PC-9 (cell line): ENCODE results near the gene FAM83D. TPM values are rescaled to one million over a fixed set of nuclear protein-coding genes. Genes with fewer than 3 reads are reported as not detected.
A peak's percentile ranks its signal among the peaks of the same experiment; 100 is the strongest.

ENCODE experiments used
- BruUV-seq: library from RNA; stranded (reverse); fragments of 400-500 nt; replicated peaks from 2 replicates; lab custom pipeline; 2021; lab: Mats Ljungman, UMichigan
- CTCF ChIA-PET: fragments of 300-600 bp; sonication (Branson Sonifier 250); formaldehyde crosslinking; loops from one replicate; lab custom pipeline; 2022; ENCODE audit warnings: antibody characterized with exemption; lab: Charles Lee
- POLR2A ChIA-PET: fragments of 300-600 bp; sonication (Branson Sonifier 250); formaldehyde crosslinking; loops from one replicate; lab custom pipeline; 2022; ENCODE audit warnings: antibody characterized with exemption; ENCODE audit not compliant: unreplicated experiment; lab: Charles Lee
- DNase-seq, 2 experiments: peaks; one replicate each; pipeline versions ENCODE4 v3.0.0 to v3.0.0-alpha.2; 2015 to 2022; ENCODE audit warnings: mixed read lengths in 1 of 2
- H2AFZ ChIP-seq: fragments of 200-600 bp; sonication (generic); 2 replicates; pipeline ENCODE4 v1.8.1; 2017; ENCODE audit warnings: antibody characterized with exemption
- H3F3A ChIP-seq: fragments of 200-600 bp; sonication (generic); 2 replicates; pipeline ENCODE4 v1.8.1; 2017; ENCODE audit warnings: antibody characterized with exemption, mild to moderate bottlenecking, low read depth; ENCODE audit not compliant: insufficient read depth
- H3K27ac ChIP-seq: fragments of 200-600 bp; sonication (generic); 2 replicates; pipeline ENCODE4 v1.6.1; 2016; ENCODE audit warnings: mixed run types
- H3K27me3 ChIP-seq: fragments of 200-600 bp; sonication (generic); 2 replicates; pipeline ENCODE4 v1.6.1; 2016; ENCODE audit warnings: low read depth, mixed run types; ENCODE audit not compliant: insufficient read depth
- H3K36me3 ChIP-seq: fragments of 200-600 bp; sonication (generic); 2 replicates; pipeline ENCODE4 v1.6.1; 2016; ENCODE audit warnings: low read depth, mixed run types
- H3K4me1 ChIP-seq: fragments of 200-600 bp; sonication (generic); replicated peaks from 2 replicates; pipeline ENCODE4 v1.6.1; 2016; ENCODE audit warnings: mixed run types; ENCODE audit not compliant: insufficient read depth
- H3K4me2 ChIP-seq: fragments of 200-600 bp; sonication (generic); 2 replicates; pipeline ENCODE4 v1.6.1; 2017; ENCODE audit warnings: mixed run types
- H3K4me3 ChIP-seq: fragments of 200-600 bp; sonication (generic); 2 replicates; pipeline ENCODE4 v1.6.1; 2016; ENCODE audit warnings: mixed run types
- H3K79me2 ChIP-seq: fragments of 200-600 bp; sonication (generic); 2 replicates; pipeline ENCODE4 v1.6.1; 2017; ENCODE audit warnings: low read depth, mixed run types
- H3K9me2 ChIP-seq: fragments of 200-600 bp; sonication (generic); 2 replicates; pipeline ENCODE4 v1.8.1; 2017; ENCODE audit warnings: mild to moderate bottlenecking; ENCODE audit not compliant: insufficient read depth
- H3K9me3 ChIP-seq: fragments of 200-600 bp; sonication (generic); 2 replicates; pipeline ENCODE4 v1.8.1; 2016; ENCODE audit warnings: low read depth; ENCODE audit not compliant: insufficient read depth
- H4K20me1 ChIP-seq: fragments of 200-600 bp; sonication (generic); 2 replicates; pipeline ENCODE4 v1.8.1; 2017; ENCODE audit not compliant: insufficient read depth
- CTCF ChIP-seq: fragments of 200-600 bp; sonication (generic); conservative IDR thresholded peaks from 2 replicates; pipeline ENCODE4 v1.6.1; 2017; ENCODE audit warnings: mixed run types, antibody characterized with exemption, mild to moderate bottlenecking, moderate library complexity
- EZH2 ChIP-seq: fragments of 200-600 bp; sonication (generic); IDR thresholded peaks from 2 replicates; pipeline ENCODE4 v1.8.0; 2017; ENCODE audit warnings: antibody characterized with exemption, low read depth
- intact Hi-C: fragments of 100-400 bp; cut with micrococcal nuclease; formaldehyde crosslinking; loops from one replicate; pipeline ENCODE4 v1.10.0; 2022; ENCODE audit not compliant: unreplicated experiment
- total RNA-seq: library from RNA; stranded (reverse); gene quantifications from 2 replicates; pipeline ENCODE4 v1.2.3, GENCODE V29; 2021

The FAM83D gene
- total RNA-seq, 1 experiment from 2014 or later: 57.3 TPM

GRCh38 chr20:38882600-38882999 lies 43.6 kb upstream of the FAM83D start:
- H3K27ac ChIP-seq: no peak overlapping the region
- peaks cover 10% of the 10 kb centered on the region for H3K27me3 ChIP-seq
- ChIA-PET CTCF (no interaction called here), POLR2A (no interaction called here)
- DNase-seq: peak in 1 of 2 experiments; percentile 32
- TF ChIP-seq EZH2 (no peak), CTCF (no peak)
- no TSS peak for BruUV-seq
- H3F3A ChIP-seq: no peaks in the 10 kb centered on the region
- intact Hi-C loops: no loop called here
- no peaks in the 10 kb centered on the region for H3K9me2 ChIP-seq
- no peak overlapping the region for H2AFZ ChIP-seq
- no peak overlapping the region for H3K4me2 ChIP-seq
- no peak overlapping the region for H3K4me3 ChIP-seq
- H3K4me1 ChIP-seq: 0 out of 2 replicates have a peak, but pooled peaks cover under 1% of the 10 kb centered on the region
- H3K9me3 ChIP-seq: no peaks in the 10 kb centered on the region
- no peaks in the 10 kb centered on the region for H3K79me2 ChIP-seq
- H4K20me1 ChIP-seq: no peaks in the 10 kb centered on the region
- no peaks in the 10 kb centered on the region for H3K36me3 ChIP-seq

- H4K20me1 ChIP-seq: no peaks in the 10 kb centered on the region
- no peaks in the 10 kb centered on the region for H3K4me1 ChIP-seq
- intact Hi-C loops: no loop called here
- TF ChIP-seq CTCF (no peak), EZH2 (no peak)
- CTCF ChIA-PET: interaction anchor here (0.6 to 0.7 kb wide), 3 partner anchors 45 to 68 kb away, joined by 3 to 13 read pairs (median 5); no protein-coding TSS in a partner anchor
- no peak overlapping the region for H3K4me3 ChIP-seq
- no peak overlapping the region for H2AFZ ChIP-seq
- H3K4me2 ChIP-seq: no peak overlapping the region
- H3K79me2 ChIP-seq: no peaks in the 10 kb centered on the region
- BruUV-seq: no TSS peak
- peaks cover 10% of the 10 kb centered on the region for H3K27me3 ChIP-seq
- peak in 1 of 2 experiments; percentile 30 for DNase-seq
- H3K36me3 ChIP-seq: no peaks in the 10 kb centered on the region
- POLR2A ChIA-PET: no interaction called here
- H3K27ac ChIP-seq: no peak overlapping the region
- H3F3A ChIP-seq: no peaks in the 10 kb centered on the region
- no peaks in the 10 kb centered on the region for H3K9me2 ChIP-seq
- H3K9me3 ChIP-seq: no peaks in the 10 kb centered on the region
Measured at GRCh38 chr20:38883081-38883980, 42.9 kb upstream of the FAM83D start.

GRCh38 chr20:38883981-38884733 lies 42.1 kb upstream of the FAM83D start:
- Histone ChIP-seq H3K9me3 (no peaks in the 10 kb centered on the region), H3K4me2 (no peak overlapping the region), H4K20me1 (no peaks in the 10 kb centered on the region), H3K4me1 (no peaks in the 10 kb centered on the region), H3K79me2 (no peaks in the 10 kb centered on the region), H3F3A (no peaks in the 10 kb centered on the region), H3K27me3 (peaks cover 10% of the 10 kb centered on the region), H3K27ac (no peak overlapping the region), H3K36me3 (no peaks in the 10 kb centered on the region), H2AFZ (no peak overlapping the region), H3K4me3 (no peak overlapping the region), H3K9me2 (no peaks in the 10 kb centered on the region)
- TF ChIP-seq CTCF: no peak
- no peak for DNase-seq
- intact Hi-C loops: no loop called here
- BruUV-seq: no TSS peak
- ChIA-PET CTCF (interaction anchor here (0.6 to 0.7 kb wide), 2 partner anchors 23 to 58 kb away, joined by 3 to 4 read pairs; no protein-coding TSS in a partner anchor), POLR2A (no interaction called here)
